ENCODE data around the gene TUB. TPM values are rescaled to one million over a fixed set of nuclear protein-coding genes. Genes with fewer than 3 reads are reported as not detected.

The TUB gene
- polyA plus RNA-seq, 1 of the 3 experiments (the other 2 are of a cell fraction), result 11.3 TPM

- no peaks in the 10 kb centered on the region for H4K20me1 ChIP-seq (ENCODE audit: insufficient read depth)
- CTCF ChIA-PET, result interaction anchor here (1.1 to 11.8 kb wide), 5 partner anchors 10 to 57 kb away, joined by 3 to 230 read pairs (median 4); no protein-coding TSS in a partner anchor
- peaks cover 4% of the 10 kb centered on the region for H3F3A ChIP-seq (replicated peaks; ENCODE audit: insufficient read depth)
- H3K9me3 ChIP-seq, result no peaks in the 10 kb centered on the region
- peaks cover 0 to 54% of the 10 kb centered on the region in 2 experiments; a peak in 2 of 4 replicates for H3K4me1 ChIP-seq (ENCODE audit: control insufficient read depth in 1 of 2, insufficient read depth in 2 of 2, low read depth in 1 of 2, low read length in 1 of 2)
- DNase-seq, result no peak
- H3K9me2 ChIP-seq, result no peaks in the 10 kb centered on the region
- H3K36me3 ChIP-seq (replicated peaks in 1 of 2; ENCODE audit: control insufficient read depth in 1 of 2, insufficient read depth in 2 of 2, low read length in 1 of 2), result no peaks in the 10 kb centered on the region
- H3K27ac ChIP-seq (ENCODE audit: low read depth in 2 of 2, low read length in 1 of 2), result no peak overlapping the region
- WGBS (ENCODE audit: low lambda C conversion rate), result 47% methylated on average over 7 of the region's 7 CpGs
- no peak overlapping the region for H3K9ac ChIP-seq
- H3K4me2 ChIP-seq, result no peak overlapping the region
- no peak overlapping the region for H2AFZ ChIP-seq (ENCODE audit: low read depth)
- H3K4me3 ChIP-seq (ENCODE audit: low read depth in 2 of 2, low read length in 1 of 2), result no peak overlapping the region
- TF ChIP-seq MEF2A (IDR thresholded peaks at IDR 0.05; ENCODE audit: borderline replicate concordance, low read depth) (no peak), USF1 (IDR thresholded peaks at IDR 0.05; ENCODE audit: borderline replicate concordance, low read depth) (no peak), CTCF (IDR thresholded peaks at IDR 0.05) (no peak), POLR2AphosphoS5 (IDR thresholded peaks at IDR 0.05; ENCODE audit: low read depth, low read length) (no peak), JUND (IDR thresholded peaks at IDR 0.05) (no peak), USF2 (IDR thresholded peaks at IDR 0.05; ENCODE audit: borderline replicate concordance, low read depth, low read length) (no peak), RFX5 (IDR thresholded peaks at IDR 0.05; ENCODE audit: low read length) (no peak), NFIC (IDR thresholded peaks at IDR 0.05; ENCODE audit: borderline replicate concordance) (no peak), EP300 (IDR thresholded peaks at IDR 0.05; ENCODE audit: borderline replicate concordance in 1 of 2, low read depth in 1 of 2, low read length in 1 of 2) (no peak), SIN3A (IDR thresholded peaks at IDR 0.05; ENCODE audit: borderline replicate concordance, low read depth, low read length) (no peak), SMC3 (IDR thresholded peaks at IDR 0.05; ENCODE audit: low read depth, low read length) (no peak), RAD21 (IDR thresholded peaks at IDR 0.05; ENCODE audit: low read length) (no peak), TEAD4 (IDR thresholded peaks at IDR 0.05; ENCODE audit: borderline replicate concordance, insufficient read depth) (no peak), ELF1 (IDR thresholded peaks at IDR 0.05) (no peak), CHD2 (IDR thresholded peaks at IDR 0.05; ENCODE audit: low read length, partially characterized antibody) (no peak), GABPA (IDR thresholded peaks at IDR 0.05; ENCODE audit: low read depth) (no peak)
- no peaks in the 10 kb centered on the region for H3K27me3 ChIP-seq (ENCODE audit: insufficient read depth)
- no peaks in the 10 kb centered on the region for H3K79me2 ChIP-seq (ENCODE audit: insufficient read depth)
- POLR2A ChIA-PET, result no interaction called here
Measured at GRCh38 chr11:8063324-8063723, 17.7 kb upstream of the TUB start.

Measured in SK-N-SH (cell line).